Hepatocyte (in vitro differentiated cells): ENCODE results near the gene INIP. TPM values are rescaled to one million over a fixed set of nuclear protein-coding genes. Genes with fewer than 3 reads are reported as not detected.

ENCODE experiments used
- DNase-seq: peaks from one replicate; pipeline ENCODE4 v3.0.0-alpha.2; 2016; ENCODE audit warnings: low spot score
- H2AFZ ChIP-seq: fragments of 200-600 bp; sonication (generic); 2 replicates; pipeline ENCODE4 v1.6.0; 2016; ENCODE audit warnings: antibody characterized with exemption, mild to moderate bottlenecking
- H3K27ac ChIP-seq: fragments of 200-600 bp; sonication (generic); 2 replicates; pipeline ENCODE4 v1.5.1; 2016; ENCODE audit warnings: mild to moderate bottlenecking
- H3K27me3 ChIP-seq: fragments of 200-600 bp; sonication (generic); 2 replicates; pipeline ENCODE4 v1.6.1; 2016
- H3K36me3 ChIP-seq: fragments of 200-600 bp; sonication (generic); replicated peaks from 2 replicates; pipeline ENCODE4 v1.5.1; 2016; ENCODE audit warnings: low read depth; ENCODE audit not compliant: insufficient read depth
- H3K4me1 ChIP-seq: fragments of 200-600 bp; sonication (generic); 2 replicates; pipeline ENCODE4 v1.5.1; 2016; ENCODE audit warnings: mild to moderate bottlenecking, moderate library complexity; ENCODE audit not compliant: insufficient read depth
- H3K4me2 ChIP-seq: fragments of 200-600 bp; sonication (generic); 2 replicates; pipeline ENCODE4 v1.6.0; 2016
- H3K4me3 ChIP-seq: fragments of 200-600 bp; sonication (generic); 2 replicates; pipeline ENCODE4 v1.5.1; 2016; ENCODE audit warnings: mild to moderate bottlenecking
- H3K79me2 ChIP-seq: fragments of 200-600 bp; sonication (generic); 2 replicates; pipeline ENCODE4 v1.6.0; 2017; ENCODE audit warnings: mild to moderate bottlenecking
- H3K9me2 ChIP-seq: fragments of 200-600 bp; sonication (generic); replicated peaks from 2 replicates; pipeline ENCODE4 v1.6.0; 2017; ENCODE audit warnings: mild to moderate bottlenecking; ENCODE audit not compliant: insufficient read depth
- H3K9me3 ChIP-seq: fragments of 200-600 bp; sonication (generic); 2 replicates; pipeline ENCODE4 v1.5.1; 2016; ENCODE audit warnings: low read depth, mild to moderate bottlenecking
- H4K20me1 ChIP-seq: fragments of 200-600 bp; sonication (generic); 2 replicates; pipeline ENCODE4 v1.6.0; 2016; ENCODE audit warnings: mild to moderate bottlenecking; ENCODE audit not compliant: insufficient read depth, poor library complexity, severe bottlenecking
- EZH2 ChIP-seq: fragments of 200-600 bp; sonication (generic); IDR thresholded peaks from 2 replicates; pipeline ENCODE4 v1.6.1; 2016; ENCODE audit warnings: antibody characterized with exemption, mild to moderate bottlenecking, borderline replicate concordance
- EZH2phosphoT487 ChIP-seq: fragments of 200-600 bp; sonication (generic); IDR thresholded peaks from one replicate; pipeline ENCODE4 v1.6.1; 2018; ENCODE audit warnings: antibody characterized with exemption, mild to moderate bottlenecking, low read depth, moderate library complexity; ENCODE audit not compliant: unreplicated experiment, severe bottlenecking
- WGBS: methylation state at CpG from one replicate; pipeline ENCODE4 v1.1.6; 2016; ENCODE audit warnings: low lambda C conversion rate; ENCODE audit errors: missing lambda C conversion rate; 5-methylcytosine and 5-hydroxymethylcytosine counted together
- polyA plus RNA-seq: library from polyadenylated mRNA; unstranded; fragments of >200 nt; fragmentation: Nextera tagmentation; extraction: Ambion mirVana; gene quantifications from 2 replicates; pipeline ENCODE4 v1.2.1, GENCODE V29; 2016
- total RNA-seq: library from RNA; depleted of rRNA; stranded (reverse); fragments of >200 nt; gene quantifications from 2 replicates; pipeline ENCODE4 v1.2.3, GENCODE V29; 2014
- TF ChIP-seq, protein P1 (sequence below): fragments of 200-600 bp; sonication (generic); IDR thresholded peaks from 2 replicates; pipeline ENCODE4 v1.5.1; 2016; ENCODE audit warnings: antibody characterized with exemption, mild to moderate bottlenecking; ENCODE audit not compliant: poor library complexity

Gene INIP
- total and polyA plus RNA-seq, 2 experiments from 2014 or later: 19.3 to 37.4 TPM

DNA sequence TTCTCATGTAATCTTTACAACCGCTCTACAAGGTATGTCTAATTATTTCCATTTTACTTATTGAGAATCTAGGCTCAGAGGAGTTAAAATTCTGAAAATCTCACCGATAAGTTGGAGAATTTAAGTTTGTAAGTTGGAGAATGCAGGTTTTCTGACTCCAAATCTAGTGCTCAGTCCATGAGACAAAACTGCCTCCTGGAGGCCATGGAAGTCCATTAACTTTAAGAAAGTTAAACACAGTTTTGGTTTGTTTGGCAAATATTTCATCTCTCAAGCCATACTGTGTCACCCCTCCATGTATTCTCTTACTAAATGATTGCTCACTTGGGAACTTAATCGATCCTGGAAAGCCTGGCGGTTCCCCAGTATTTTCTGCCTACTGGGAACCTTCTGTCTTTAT is 52.6 kb downstream of the INIP start:
- Histone ChIP-seq H3K79me2 (no peaks in the 10 kb centered on the region), H4K20me1 (no peaks in the 10 kb centered on the region), H3K4me1 (no peaks in the 10 kb centered on the region), H3K4me3 (no peak overlapping the region), H3K27ac (no peak overlapping the region), H3K9me2 (no peaks in the 10 kb centered on the region), H3K27me3 (no peaks in the 10 kb centered on the region), H2AFZ (no peak overlapping the region), H3K4me2 (no peak overlapping the region), H3K36me3 (no peaks in the 10 kb centered on the region), H3K9me3 (no peaks in the 10 kb centered on the region)
- WGBS: 95% methylated on average over 4 of the region's 4 CpGs
- no peak for DNase-seq
- TF ChIP-seq EZH2: no peak
- TF ChIP-seq, protein P1, sequence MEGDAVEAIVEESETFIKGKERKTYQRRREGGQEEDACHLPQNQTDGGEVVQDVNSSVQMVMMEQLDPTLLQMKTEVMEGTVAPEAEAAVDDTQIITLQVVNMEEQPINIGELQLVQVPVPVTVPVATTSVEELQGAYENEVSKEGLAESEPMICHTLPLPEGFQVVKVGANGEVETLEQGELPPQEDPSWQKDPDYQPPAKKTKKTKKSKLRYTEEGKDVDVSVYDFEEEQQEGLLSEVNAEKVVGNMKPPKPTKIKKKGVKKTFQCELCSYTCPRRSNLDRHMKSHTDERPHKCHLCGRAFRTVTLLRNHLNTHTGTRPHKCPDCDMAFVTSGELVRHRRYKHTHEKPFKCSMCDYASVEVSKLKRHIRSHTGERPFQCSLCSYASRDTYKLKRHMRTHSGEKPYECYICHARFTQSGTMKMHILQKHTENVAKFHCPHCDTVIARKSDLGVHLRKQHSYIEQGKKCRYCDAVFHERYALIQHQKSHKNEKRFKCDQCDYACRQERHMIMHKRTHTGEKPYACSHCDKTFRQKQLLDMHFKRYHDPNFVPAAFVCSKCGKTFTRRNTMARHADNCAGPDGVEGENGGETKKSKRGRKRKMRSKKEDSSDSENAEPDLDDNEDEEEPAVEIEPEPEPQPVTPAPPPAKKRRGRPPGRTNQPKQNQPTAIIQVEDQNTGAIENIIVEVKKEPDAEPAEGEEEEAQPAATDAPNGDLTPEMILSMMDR: peak; percentile 19
- no peak for TF ChIP-seq EZH2phosphoT487

DNA sequence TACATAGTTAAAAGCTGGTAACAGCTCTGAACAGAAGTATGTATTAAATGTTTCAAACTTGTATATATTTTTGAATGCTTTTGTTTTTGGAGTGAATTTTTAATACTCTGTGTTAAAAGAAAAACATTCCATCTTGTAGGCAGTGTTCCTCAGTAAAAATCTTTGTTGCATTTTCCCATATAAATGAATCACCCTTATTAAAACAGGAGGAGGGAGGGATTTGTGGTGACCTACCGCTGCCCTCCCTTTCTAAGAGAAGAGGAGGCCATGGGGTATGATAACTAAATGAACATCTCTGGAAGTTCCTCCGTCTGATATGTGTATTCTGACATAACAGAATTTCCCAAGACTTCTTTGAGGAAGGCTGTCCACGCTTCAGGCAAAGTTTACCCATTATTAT is 53.4 kb downstream of the INIP start:
- Histone ChIP-seq H4K20me1 (no peaks in the 10 kb centered on the region), H3K27ac (no peak overlapping the region), H3K27me3 (no peaks in the 10 kb centered on the region), H3K9me3 (no peaks in the 10 kb centered on the region), H3K4me3 (no peak overlapping the region), H3K9me2 (no peaks in the 10 kb centered on the region), H3K36me3 (no peaks in the 10 kb centered on the region), H3K4me2 (no peak overlapping the region), H2AFZ (no peak overlapping the region), H3K4me1 (no peaks in the 10 kb centered on the region), H3K79me2 (no peaks in the 10 kb centered on the region)
- no peak for DNase-seq
- TF ChIP-seq, protein P1: no peak
- WGBS: 85% methylated on average over 3 of the region's 3 CpGs

DNA sequence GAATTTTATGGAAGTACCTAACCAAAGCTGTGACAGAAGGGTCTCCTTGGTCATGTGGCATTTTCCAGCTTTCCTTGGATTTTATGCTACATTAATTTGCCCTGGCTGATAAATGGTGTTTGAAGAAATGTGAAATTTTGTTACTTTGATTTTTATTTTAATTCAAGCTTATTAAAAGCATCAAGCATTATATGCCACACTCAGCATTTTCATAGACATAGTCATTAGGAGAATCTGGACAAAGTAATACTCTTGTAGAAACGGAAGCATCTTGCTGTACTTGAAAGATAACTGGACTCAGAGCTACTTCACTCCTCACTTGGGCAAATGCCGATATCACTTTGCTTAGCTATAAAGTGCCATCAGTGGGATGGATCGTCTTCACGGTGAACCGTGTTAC is 54.2 kb downstream of the INIP start:
- H3K9me3 ChIP-seq: no peaks in the 10 kb centered on the region
- H3K4me2 ChIP-seq: no peak overlapping the region
- no peaks in the 10 kb centered on the region for H3K79me2 ChIP-seq
- no peaks in the 10 kb centered on the region for H3K4me1 ChIP-seq
- H2AFZ ChIP-seq: no peak overlapping the region
- no peaks in the 10 kb centered on the region for H3K9me2 ChIP-seq
- no peaks in the 10 kb centered on the region for H4K20me1 ChIP-seq
- no peak overlapping the region for H3K27ac ChIP-seq
- no peaks in the 10 kb centered on the region for H3K27me3 ChIP-seq
- H3K36me3 ChIP-seq: no peaks in the 10 kb centered on the region
- no peak for DNase-seq
- no peak overlapping the region for H3K4me3 ChIP-seq
- TF ChIP-seq, protein P1: no peak
- TF ChIP-seq EZH2 (no peak), EZH2phosphoT487 (no peak)
- WGBS: 97% methylated on average over 5 of the region's 5 CpGs

DNA sequence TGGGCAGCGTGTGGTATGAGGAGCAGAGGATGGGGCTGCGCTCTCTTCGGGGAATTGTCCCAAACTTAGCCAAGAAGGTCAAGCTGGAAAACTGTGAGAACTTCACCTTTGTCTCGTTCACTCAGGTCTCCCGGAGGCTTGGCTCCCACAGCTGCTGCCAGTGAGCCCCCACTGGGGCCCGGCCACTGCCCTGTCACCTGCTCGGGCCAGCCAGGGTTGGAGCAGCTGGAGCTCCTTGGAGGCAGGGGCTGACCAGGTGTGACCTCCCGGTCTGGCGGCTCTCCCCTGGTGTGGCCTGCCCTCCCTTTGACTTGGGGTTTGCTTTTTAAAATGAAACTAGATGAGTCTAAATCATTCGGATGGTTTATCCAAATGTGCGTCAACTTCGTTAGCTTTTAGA is 58.0 kb downstream of the INIP start:
- TF ChIP-seq EZH2phosphoT487 (no peak), EZH2 (no peak)
- TF ChIP-seq, protein P1: no peak
- no peaks in the 10 kb centered on the region for H3K79me2 ChIP-seq
- no peaks in the 10 kb centered on the region for H3K27me3 ChIP-seq
- H3K36me3 ChIP-seq: no peaks in the 10 kb centered on the region
- no peak overlapping the region for H3K27ac ChIP-seq
- no peak overlapping the region for H3K4me3 ChIP-seq
- no peaks in the 10 kb centered on the region for H4K20me1 ChIP-seq
- H3K4me1 ChIP-seq: no peaks in the 10 kb centered on the region
- DNase-seq: no peak
- H3K9me2 ChIP-seq: no peaks in the 10 kb centered on the region
- H3K4me2 ChIP-seq: no peak overlapping the region
- H2AFZ ChIP-seq: no peak overlapping the region
- WGBS: 97% methylated on average over 12 of the region's 12 CpGs
- H3K9me3 ChIP-seq: no peaks in the 10 kb centered on the region
